Neutrophil (primary cell): ENCODE measurements around the gene FRG2C.
"Not testable (repeated sequence)": the region's sequence is repeated elsewhere in the genome, so short reads cannot be mapped to it uniquely, and the experiment has no call there.

ENCODE experiments used
- H3K27ac ChIP-seq: fragments of 200-600 bp; sonication (generic); 2 replicates; pipeline ENCODE4 v1.5.1; 2016; ENCODE audit warnings: mild to moderate bottlenecking, moderate library complexity
- H3K27me3 ChIP-seq: fragments of 200-600 bp; sonication (generic); 2 replicates; pipeline ENCODE4 v1.6.0; 2016; ENCODE audit warnings: mild to moderate bottlenecking
- H3K36me3 ChIP-seq: fragments of 200-600 bp; sonication (generic); 2 replicates; pipeline ENCODE4 v1.5.1; 2017
- H3K4me1 ChIP-seq, 2 experiments: fragments of 200-600 bp in 1 of 2; sonication (generic) in 1 of 2; 1 replicate in 1 of 2; 2 replicates in 1 of 2; pipeline versions ENCODE4 v1.5.1 to v1.6.1; 2013 to 2016; ENCODE audit warnings: low read depth in 1 of 2, low read length in 1 of 2, mild to moderate bottlenecking in 1 of 2, moderate library complexity in 1 of 2; ENCODE audit not compliant: control insufficient read depth in 1 of 2, insufficient read depth in 1 of 2
- H3K4me3 ChIP-seq, 2 experiments: fragments of 200-600 bp in 1 of 2; sonication (generic) in 1 of 2; 1 replicate in 1 of 2; 2 replicates in 1 of 2; pipeline ENCODE4 v1.5.1; 2013 to 2016; ENCODE audit warnings: low read depth in 1 of 2, low read length in 1 of 2, mild to moderate bottlenecking in 1 of 2, moderate library complexity in 1 of 2
- H3K9me3 ChIP-seq: fragments of 200-600 bp; sonication (generic); 2 replicates; pipeline ENCODE4 v1.5.1; 2016
- TF ChIP-seq, protein P1 (sequence below): fragments of 200-600 bp; sonication (generic); IDR thresholded peaks from 2 replicates; pipeline ENCODE4 v1.5.1; 2016; ENCODE audit warnings: antibody characterized with exemption

Gene FRG2C

DNA sequence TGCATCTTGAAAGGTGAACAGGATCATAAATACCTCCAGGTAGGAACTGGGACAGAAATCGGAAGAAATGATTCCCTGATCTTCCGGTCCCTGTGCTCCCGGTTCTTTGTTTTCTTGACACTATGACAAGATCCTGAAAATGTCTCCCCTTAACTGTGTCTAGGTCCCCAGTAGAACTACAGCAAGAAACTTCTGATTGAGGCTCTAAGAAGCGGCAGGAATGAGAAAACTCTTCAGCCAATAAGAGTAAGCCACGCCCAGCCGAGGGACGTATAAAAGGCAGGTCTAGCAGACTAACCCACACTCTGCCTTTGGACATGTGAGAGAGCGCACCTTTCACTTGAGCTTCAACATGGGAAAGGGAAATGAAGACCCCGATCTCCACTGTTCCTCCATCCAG is at the start of gene FRG2C:
FRG2C (plus strand) TSS at position 301 of the 400 bp plus-strand sequence; CDS start at position 353, 52 bp downstream.
- not testable (repeated sequence) for H3K9me3 ChIP-seq, H3K27ac ChIP-seq, H3K36me3 ChIP-seq, H3K4me3 ChIP-seq
- H3K4me1 ChIP-seq = peaks cover 0 to 10% of the 10 kb centered on the region in 2 experiments
- peaks cover 99% of the 10 kb centered on the region for H3K27me3 ChIP-seq

DNA sequence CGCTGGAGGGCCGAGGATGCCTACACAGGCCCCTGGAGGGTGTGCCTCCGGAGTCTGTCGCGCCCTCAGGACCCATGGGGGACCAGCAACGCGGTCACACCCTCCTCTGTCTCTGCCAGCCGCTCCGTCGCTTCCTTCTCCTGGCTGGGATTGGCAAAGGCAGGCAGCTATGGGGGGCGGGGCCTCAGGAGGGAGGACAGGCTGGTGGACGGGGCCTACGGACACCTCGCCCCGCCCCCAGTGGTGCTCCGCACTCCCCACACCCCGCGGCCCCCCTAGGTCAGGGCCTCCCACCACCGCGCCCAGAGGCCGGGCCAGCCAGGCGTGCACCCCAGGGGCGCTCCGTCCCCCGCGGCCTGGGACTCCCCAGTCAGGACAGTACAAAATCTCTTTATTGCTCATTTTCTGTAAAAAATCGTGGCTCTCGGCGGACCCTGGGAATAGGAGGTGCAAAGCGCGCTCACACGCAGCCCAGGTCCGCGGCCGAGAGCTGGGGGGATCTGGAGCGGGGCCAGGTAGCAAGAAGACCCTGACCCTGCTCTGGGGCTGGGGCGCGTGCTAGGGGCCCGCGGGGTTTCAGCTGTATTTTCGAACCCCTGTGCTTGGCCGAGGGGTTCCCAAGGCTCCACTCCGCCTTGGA is 45.3 kb upstream of the FRG2C start:
- not testable (repeated sequence) for H3K4me3 ChIP-seq, H3K4me1 ChIP-seq, H3K36me3 ChIP-seq, H3K9me3 ChIP-seq, H3K27ac ChIP-seq
- H3K27me3 ChIP-seq = peaks cover 65% of the 10 kb centered on the region

DNA sequence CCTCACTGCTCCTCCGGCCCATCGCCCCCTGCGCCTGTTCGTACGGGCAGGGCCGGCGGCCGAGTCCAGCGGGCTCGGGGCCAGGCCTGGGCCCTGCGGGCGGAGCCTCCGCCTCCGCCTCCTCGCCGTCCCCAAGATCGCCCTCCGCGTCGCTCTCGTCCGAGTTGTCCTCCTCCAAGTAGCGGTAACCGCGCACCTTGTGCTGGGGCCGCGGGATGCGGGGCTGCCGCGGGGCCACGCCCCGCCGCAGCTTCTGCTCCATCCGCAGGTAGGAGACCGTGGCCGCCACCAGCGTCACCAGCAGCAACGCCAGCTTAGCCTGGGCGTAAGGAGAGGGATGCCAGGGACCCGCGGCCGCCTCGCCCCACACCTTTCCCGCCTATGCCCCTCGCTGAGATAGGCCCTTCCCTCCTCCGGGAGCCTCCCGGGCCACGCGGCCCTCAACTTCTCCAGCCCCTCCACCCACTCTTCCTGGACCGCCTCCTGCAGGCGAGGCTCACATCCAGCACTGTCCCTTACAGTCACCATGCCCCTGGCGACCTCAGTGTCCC is 44.6 kb upstream of the FRG2C start:
- not testable (repeated sequence) for H3K27ac ChIP-seq, H3K9me3 ChIP-seq, H3K4me3 ChIP-seq, H3K4me1 ChIP-seq, H3K36me3 ChIP-seq
- peaks cover 65% of the 10 kb centered on the region for H3K27me3 ChIP-seq

DNA sequence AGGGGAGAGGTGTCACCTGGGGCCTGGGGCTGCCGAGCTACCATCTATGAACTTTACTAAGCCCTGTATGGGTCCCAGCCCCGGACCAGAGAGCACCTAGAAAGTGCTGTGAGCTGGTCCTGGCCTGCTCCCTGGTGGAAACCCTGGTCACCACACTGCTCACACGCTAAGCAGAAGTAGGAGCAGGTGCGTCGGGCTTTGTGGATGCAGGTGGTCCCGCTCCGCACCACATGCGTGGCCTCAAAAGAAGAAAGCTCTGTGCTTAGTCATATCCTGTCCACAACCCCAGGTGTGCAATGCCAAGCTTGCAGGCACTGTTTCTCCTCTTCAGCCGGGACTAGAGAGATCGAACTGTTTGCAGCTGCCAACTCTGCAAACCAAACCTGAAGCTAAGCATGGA is 42.4 kb upstream of the FRG2C start:
- H3K4me3 ChIP-seq, H3K27ac ChIP-seq, H3K36me3 ChIP-seq, H3K4me1 ChIP-seq, H3K9me3 ChIP-seq: not testable (repeated sequence)
- H3K27me3 ChIP-seq = peaks cover 63% of the 10 kb centered on the region

DNA sequence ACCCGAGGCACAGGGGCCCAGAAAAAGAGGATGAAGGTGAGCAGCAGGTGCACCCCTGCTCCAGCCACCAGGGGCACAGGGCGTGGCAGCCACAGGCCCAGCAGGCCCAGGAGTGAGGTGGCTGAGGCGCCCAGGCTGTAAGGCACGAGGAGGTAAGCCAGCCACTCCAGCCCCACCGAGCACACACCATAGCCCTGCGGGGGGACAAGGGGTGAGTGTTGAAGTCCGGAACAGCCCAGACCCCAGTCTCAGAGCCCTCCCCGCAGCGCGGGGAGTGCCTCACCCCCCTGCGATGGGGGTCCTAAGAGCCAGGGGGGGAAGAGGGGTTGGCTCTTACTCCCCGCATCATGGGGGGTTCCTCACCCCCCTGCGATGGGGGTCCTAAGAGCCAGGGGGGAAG is 40.5 kb upstream of the FRG2C start:
- H3K9me3 ChIP-seq, H3K4me1 ChIP-seq, H3K36me3 ChIP-seq, H3K4me3 ChIP-seq, H3K27ac ChIP-seq: not testable (repeated sequence)
- H3K27me3 ChIP-seq = peaks cover 45% of the 10 kb centered on the region

DNA sequence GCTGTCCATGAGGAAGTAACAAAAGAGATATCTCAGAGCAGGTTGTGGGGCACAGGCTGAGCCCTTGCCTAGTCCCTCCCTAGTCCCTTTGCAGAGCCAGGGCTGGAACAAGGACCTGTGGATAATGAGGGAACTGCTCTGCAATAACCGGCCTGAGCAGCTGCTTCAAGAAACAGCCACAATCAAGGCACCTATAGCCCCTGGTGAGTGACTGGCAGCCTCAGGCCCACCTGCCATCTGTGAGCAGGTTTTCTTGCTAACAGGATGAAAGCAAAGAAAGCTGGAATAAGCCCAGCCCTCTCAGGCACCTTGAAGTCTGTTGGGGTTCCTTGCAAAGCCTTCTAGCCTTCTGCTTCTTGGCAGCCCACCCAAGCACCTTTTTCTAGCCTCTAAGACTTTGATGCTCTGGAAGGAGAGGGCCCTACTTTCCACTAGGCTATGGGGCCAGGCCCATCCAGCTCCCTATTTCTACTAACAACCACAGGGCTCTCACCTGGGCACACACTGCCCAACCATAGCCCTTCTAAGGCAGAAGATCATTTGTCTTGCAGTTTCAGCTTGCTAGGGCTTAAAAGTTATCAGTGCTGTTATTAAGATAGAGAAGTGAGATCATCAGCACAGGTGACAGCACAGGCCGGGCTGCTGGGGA is 33.1 kb upstream of the FRG2C start:
- H3K9me3 ChIP-seq, H3K4me1 ChIP-seq, H3K4me3 ChIP-seq, H3K36me3 ChIP-seq, H3K27me3 ChIP-seq, H3K27ac ChIP-seq: not testable (repeated sequence)

DNA sequence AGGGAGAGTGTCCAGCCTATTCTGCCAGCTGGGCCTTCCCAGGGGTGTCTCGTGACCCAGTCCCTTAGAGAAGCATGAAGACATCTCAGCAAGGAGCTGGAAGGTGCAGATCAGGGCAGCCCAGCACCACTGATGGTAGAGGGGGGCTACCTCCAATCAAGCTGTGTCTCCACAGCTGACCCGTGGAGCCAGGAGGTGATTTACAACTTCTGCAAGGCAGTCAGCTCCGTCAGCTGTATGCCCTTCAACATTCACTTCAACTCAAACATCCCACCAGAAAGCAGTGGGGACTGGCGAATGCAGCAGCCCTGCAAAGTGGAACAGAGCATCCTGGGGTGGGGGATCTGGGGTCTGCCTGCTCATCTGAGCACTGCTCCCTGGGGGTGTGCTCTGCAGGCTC is 32.6 kb upstream of the FRG2C start:
- H3K4me3 ChIP-seq = no peak overlapping the region
- no peaks in the 10 kb centered on the region for H3K27me3 ChIP-seq
- H3K36me3 ChIP-seq = no peaks in the 10 kb centered on the region
- TF ChIP-seq, protein P1, sequence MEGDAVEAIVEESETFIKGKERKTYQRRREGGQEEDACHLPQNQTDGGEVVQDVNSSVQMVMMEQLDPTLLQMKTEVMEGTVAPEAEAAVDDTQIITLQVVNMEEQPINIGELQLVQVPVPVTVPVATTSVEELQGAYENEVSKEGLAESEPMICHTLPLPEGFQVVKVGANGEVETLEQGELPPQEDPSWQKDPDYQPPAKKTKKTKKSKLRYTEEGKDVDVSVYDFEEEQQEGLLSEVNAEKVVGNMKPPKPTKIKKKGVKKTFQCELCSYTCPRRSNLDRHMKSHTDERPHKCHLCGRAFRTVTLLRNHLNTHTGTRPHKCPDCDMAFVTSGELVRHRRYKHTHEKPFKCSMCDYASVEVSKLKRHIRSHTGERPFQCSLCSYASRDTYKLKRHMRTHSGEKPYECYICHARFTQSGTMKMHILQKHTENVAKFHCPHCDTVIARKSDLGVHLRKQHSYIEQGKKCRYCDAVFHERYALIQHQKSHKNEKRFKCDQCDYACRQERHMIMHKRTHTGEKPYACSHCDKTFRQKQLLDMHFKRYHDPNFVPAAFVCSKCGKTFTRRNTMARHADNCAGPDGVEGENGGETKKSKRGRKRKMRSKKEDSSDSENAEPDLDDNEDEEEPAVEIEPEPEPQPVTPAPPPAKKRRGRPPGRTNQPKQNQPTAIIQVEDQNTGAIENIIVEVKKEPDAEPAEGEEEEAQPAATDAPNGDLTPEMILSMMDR = no peak
- no peaks in the 10 kb centered on the region for H3K4me1 ChIP-seq
- no peaks in the 10 kb centered on the region for H3K9me3 ChIP-seq
- no peak overlapping the region for H3K27ac ChIP-seq

DNA sequence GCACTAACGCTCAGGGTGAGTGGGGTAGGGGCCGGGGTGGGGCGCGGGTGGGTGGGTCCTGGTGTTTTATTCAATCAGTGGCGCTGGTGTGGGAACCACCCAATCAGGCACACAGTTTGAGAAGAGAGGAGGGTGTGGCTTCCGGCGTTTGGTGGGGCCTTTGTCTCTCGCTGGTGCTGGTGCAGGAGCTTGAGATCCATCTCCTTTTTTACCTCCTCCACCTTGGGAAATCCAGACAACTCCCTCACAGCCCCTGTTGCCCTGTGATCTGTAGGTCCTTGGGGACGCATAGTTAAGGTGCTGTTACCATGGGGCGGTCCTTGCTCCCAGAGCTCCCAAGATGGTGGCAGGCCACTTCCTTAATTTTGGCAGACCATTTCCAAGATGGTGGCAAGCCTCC is 25.2 kb upstream of the FRG2C start:
- not testable (repeated sequence) for H3K27me3 ChIP-seq, H3K9me3 ChIP-seq, H3K36me3 ChIP-seq, H3K4me1 ChIP-seq, H3K27ac ChIP-seq, H3K4me3 ChIP-seq

DNA sequence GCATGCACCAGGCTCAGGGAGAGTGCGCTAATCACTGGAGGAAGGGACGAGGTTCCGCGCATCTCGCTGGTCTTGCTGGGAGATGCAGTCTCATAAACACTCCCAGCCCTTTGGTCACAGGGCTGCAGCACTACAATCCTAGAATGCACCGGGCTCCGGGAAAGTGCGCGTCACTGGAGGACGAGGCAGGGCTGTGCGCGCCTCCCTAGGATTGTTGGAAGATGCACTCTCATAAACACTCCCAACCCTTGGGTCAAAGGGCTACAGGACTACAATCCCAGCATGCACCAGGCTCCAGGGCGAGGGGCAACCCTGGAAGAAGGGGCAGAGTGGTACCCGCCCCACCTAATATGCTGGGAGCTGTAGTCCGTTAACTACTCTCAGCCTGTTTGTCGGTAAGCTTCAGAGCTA is 23.0 kb upstream of the FRG2C start:
- not testable (repeated sequence) for H3K27ac ChIP-seq, H3K9me3 ChIP-seq, H3K27me3 ChIP-seq, H3K36me3 ChIP-seq
- H3K4me1 ChIP-seq = peaks cover 6 to 12% of the 10 kb centered on the region in 2 experiments
- H3K4me3 ChIP-seq = peak overlapping the region; percentile 59 to 63
